ENCODE data around the gene SLC37A3.

GRCh38 chr7:140317597-140317996 lies 80.7 kb downstream of the SLC37A3 start:
- TF ChIP-seq POLR2A (IDR thresholded peaks at IDR 0.05) (no peak), CTCF (IDR thresholded peaks at IDR 0.05) (no peak)

All from heart left ventricle (tissue), 13 donors.